ENCODE measurements around the gene MRPL48.

- TF ChIP-seq, protein P1, sequence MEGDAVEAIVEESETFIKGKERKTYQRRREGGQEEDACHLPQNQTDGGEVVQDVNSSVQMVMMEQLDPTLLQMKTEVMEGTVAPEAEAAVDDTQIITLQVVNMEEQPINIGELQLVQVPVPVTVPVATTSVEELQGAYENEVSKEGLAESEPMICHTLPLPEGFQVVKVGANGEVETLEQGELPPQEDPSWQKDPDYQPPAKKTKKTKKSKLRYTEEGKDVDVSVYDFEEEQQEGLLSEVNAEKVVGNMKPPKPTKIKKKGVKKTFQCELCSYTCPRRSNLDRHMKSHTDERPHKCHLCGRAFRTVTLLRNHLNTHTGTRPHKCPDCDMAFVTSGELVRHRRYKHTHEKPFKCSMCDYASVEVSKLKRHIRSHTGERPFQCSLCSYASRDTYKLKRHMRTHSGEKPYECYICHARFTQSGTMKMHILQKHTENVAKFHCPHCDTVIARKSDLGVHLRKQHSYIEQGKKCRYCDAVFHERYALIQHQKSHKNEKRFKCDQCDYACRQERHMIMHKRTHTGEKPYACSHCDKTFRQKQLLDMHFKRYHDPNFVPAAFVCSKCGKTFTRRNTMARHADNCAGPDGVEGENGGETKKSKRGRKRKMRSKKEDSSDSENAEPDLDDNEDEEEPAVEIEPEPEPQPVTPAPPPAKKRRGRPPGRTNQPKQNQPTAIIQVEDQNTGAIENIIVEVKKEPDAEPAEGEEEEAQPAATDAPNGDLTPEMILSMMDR (IDR thresholded peaks at IDR 0.05; ENCODE audit: low read depth, low read length, missing input control) = no peak
- TF ChIP-seq REST (IDR thresholded peaks at IDR 0.05) = no peak
- TF ChIP-seq, protein P2, sequence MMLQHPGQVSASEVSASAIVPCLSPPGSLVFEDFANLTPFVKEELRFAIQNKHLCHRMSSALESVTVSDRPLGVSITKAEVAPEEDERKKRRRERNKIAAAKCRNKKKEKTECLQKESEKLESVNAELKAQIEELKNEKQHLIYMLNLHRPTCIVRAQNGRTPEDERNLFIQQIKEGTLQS (IDR thresholded peaks at IDR 0.05) = no peak
- TF ChIP-seq TAF1 (conservative IDR thresholded peaks at IDR 0.05) = no peak
- no peak for TF ChIP-seq YY1 (IDR thresholded peaks at IDR 0.05)
- TF ChIP-seq RAD21 (IDR thresholded peaks at IDR 0.05) = no peak
- TF ChIP-seq SP1 (IDR thresholded peaks at IDR 0.05) = no peak
- TF ChIP-seq MAX (IDR thresholded peaks at IDR 0.05) = no peak
- no peak for TF ChIP-seq HNF4G (IDR thresholded peaks at IDR 0.05)
- TF ChIP-seq GABPA (IDR thresholded peaks at IDR 0.05 in 1 of 2, conservative IDR thresholded peaks at IDR 0.05 in 1 of 2) = no peak
- no peak for TF ChIP-seq ZBTB33 (IDR thresholded peaks at IDR 0.05)
- TF ChIP-seq EGR1 (IDR thresholded peaks at IDR 0.05; ENCODE audit: low read depth in 2 of 2) = no peak
Observed at GRCh38 chr11:73787051-73787642, 527 bp upstream of the MRPL48 start.
